Cerebellar cortex (tissue), 1 donor: ENCODE measurements around the gene SNCAIP.

Source experiments
- DNase-seq: peaks from one replicate; pipeline ENCODE4 v3.0.0-alpha.2; 2015; ENCODE audit warnings: low spot score

The SNCAIP gene

DNA sequence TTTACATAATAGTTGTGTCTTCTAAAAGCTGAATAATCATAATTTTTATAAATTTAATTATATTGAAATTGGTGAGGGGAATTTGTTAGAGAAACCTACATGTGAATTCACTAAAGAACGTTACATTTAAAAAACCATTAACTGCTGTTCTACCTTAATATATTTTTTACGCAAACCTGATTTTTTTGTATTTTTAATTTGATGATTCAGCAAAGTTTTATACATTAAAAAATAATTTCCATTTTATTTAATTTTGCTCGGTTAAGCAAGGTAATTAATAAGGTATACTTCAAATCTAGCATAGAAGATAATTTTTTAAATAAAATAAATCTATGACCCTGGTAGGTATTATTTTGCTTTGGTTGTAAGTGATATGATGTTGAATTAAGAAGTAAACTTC, 114.3 kb downstream of the SNCAIP start:
- no peak for DNase-seq

DNA sequence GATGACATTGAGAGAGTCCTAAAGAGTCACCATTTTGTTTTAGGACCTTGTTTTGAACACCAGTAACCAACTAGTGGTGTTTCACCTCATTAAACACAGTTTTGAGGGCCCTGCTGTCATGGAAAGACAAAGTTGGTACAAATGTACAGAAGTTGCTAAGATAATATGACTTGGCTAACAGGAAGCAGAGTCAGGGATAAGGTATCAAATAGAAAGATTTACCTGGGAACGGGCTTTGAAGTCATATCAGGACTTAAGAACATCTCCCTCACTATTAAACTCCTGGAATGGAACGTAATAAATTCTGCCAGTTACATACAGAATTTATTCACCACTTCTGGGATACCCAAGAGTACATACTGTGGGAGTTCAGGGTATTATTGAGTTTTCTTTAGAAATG, 115.6 kb downstream of the SNCAIP start:
- no peak for DNase-seq

DNA sequence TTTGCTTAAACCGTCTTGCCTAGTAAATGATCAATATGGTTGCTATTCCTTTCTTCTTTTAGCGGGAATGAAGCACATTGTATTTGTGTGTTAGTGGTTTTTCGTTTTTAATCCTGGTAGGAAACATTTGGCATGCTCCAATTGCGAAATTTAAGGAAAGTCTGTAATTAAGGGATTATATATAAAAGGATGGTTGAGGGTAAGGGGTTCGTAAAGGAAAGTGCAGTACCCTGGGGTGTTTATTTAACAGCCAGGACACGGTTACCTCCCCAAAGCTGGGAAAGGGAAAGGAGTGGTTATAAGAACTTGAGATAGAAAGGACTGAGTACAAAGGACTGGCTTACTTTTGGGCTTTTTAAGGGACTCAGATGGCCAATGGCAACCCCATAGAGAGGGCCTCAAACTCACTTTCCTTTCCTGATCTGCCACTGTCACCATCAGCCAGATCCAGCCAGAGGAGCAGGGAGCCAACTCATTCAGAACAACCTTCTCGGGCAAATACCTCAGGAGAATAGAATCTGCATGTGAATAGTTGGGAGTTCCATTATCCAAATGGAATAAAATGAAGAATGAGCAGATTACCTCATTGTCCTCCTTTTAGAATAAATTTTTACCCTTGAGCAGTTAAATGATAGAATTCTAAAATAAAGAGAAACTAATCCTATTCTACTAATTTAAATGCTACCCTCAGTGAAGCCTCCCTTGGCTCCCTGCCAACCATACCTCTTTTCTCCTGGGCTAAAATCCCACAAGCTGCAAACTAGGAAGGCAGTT, 117.7 kb downstream of the SNCAIP start:
- no peak for DNase-seq

DNA sequence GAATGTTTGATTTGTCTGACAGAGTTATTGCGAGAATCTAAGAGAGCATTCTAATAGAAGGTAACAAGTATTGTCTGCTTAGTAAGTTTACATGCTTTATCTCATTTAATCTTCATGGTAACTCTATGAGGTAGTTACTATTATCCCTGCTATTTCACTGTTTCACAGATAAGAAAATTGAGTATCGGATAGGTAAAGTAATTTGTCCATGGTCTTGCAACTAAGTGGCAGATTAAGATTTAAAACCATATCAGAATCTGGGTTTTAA, 118.2 kb downstream of the SNCAIP start:
- no peak for DNase-seq

DNA sequence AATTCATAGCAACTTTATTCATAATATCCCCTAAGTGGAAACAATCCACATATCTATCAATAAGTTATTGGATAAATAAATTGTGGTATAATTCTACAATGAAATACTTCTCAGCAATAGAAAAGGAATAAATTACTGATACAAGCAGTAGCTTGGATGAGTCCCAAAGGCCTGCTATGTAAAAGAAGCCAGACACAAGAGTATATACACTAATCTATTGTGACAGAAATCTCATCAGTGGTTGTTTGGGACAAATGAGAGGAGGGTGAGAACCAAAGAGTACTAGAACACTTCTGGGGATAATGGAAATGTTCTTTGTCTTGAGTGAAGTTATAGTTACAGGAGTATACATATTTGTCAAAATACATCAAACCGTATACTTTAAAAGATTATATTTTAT, 119.3 kb downstream of the SNCAIP start:
- no peak for DNase-seq

DNA sequence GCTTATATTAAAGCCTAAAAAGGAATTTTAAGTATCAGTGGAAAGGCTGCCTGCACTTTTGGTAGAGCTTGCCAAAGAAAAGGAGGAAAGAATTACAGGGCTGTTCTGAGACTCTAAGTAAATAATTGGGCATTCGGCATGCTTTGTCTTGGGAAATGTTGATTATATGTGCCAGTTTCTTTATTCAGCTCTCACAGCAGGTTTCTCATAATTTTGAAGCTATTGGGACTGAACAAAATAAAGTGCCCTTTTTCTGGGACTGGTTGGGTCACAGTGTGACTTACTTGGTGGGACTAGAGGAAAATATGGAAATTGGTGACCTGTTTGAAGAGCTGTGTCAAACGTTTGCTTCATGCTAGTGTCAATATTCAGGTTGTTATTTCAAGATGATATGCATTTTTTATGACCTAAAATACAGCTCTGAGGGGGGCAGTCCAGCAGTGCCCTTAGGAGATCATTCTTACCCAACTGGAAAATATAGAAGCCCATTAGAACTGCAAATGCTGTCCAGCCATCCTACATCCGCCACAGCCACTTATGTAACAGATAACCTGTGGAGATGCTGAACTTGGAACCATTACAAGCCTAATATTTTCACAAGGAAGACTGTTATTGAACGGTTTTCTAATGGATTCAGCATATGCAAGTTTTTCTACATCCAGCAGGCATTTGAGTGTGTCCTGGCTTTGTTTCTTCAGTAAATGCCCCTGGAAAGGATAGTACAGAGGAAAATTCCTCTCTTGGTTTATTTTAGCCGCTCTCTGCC, 122.4 kb downstream of the SNCAIP start:
- DNase-seq = peak; percentile 46

DNA sequence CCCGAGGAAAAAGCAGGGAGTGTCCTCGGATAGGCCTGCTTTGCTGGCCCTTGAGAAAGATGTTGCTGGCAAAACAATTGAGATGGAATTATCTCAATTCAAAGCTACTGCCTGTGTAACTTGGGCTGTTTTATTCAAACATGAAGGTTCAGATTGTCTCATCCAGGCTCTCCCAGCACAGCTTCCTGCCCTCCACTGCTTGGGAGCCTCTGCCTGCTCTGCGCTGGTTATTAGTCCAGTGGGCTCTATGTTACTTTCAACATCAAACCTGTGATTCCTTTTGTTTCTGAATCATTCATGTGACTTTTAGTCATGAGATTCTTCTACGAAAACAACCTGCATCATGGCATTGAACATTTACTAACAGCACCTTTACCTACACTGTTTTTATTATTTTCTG, 123.2 kb downstream of the SNCAIP start:
- peak; percentile 29 for DNase-seq

DNA sequence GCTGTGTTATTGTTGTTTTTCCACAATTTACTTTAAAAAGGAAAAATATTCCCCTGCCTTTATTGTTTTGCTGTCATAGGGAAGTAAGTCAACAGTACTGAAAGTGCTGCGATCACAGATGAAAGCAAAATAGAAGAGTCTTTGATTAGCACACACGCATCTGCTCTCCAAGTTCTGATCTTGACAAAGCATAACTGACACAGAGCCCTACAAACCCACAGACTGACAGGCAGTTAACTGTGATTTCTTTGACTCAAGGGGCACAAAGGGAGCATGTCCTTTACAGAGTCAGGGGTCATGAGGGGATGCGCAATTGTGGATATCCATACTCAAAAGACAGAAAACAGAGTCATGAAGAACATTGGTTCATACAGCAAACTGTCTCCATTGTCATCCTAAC, 123.7 kb downstream of the SNCAIP start:
- no peak for DNase-seq

DNA sequence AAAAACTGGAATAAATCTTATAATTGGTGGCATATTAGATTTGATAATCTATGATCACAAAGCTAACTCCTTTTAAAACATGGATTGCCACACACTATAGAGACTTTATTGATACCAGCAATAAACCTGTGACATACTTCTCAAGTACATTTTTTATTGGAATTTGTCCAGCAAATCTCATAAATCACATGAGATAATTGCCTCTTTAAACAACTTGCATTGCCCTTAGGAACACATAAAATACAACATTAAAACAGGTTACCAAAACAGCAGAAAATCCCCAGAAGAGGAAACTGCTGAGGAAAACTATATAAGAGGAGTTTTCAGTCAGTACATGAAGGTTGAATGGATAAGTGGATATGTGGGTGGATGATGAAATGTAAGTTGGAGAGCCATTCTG, 124.6 kb downstream of the SNCAIP start:
- no peak for DNase-seq

DNA sequence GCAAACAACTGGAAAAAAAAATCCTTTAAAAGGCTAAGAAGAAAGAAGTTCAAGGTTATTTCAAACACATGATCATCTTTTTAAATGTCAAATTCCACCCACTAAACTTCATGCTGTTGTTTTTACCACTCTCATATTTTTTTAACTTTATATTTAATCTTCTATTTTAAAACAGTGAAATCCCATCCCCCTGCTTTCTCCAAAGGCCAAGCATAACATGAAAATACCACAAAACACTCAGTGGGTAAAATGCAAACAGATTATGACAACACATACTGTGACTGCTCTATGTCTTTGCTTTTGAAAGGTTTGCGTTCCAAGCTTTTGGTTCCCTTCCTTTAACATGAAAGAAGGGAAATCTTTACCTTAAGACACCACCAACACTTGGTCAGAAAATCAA, 127.6 kb downstream of the SNCAIP start:
- no peak for DNase-seq

DNA sequence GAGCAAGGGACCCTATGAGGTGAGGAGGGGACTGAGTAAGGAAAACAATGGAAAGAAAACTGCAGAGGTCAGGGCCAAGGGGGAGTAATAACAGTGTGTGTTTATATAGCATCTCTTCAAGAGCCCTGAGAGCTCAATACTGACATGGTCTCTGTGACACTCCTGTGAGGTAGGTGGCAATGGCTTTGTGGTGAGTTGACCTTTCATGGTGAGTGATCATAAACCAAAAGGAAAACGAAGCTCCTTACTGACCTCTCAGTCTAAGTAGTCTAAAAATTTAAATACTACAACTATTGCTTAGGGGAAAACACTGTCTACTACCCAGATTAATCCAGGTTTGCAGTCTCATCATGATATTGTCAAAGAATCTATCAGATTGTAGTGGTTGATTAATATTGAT, 130.9 kb downstream of the SNCAIP start:
- DNase-seq = no peak

DNA sequence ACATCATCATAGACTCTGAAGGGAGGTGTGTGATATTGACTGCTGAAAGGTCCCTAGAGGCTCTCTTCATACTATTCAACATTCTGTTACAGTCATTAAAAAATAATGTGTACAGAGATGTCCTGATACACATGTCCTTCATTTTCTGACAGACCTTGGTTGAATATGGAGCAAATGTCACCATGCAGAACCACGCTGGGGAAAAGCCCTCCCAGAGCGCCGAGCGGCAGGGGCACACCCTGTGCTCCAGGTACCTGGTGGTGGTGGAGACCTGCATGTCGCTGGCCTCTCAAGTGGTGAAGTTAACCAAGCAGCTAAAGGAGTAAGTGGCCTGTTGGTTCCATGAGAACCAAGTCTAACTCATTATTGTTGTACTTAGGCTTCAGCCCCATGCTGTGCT, 132.4 kb downstream of the SNCAIP start:
- no peak for DNase-seq

DNA sequence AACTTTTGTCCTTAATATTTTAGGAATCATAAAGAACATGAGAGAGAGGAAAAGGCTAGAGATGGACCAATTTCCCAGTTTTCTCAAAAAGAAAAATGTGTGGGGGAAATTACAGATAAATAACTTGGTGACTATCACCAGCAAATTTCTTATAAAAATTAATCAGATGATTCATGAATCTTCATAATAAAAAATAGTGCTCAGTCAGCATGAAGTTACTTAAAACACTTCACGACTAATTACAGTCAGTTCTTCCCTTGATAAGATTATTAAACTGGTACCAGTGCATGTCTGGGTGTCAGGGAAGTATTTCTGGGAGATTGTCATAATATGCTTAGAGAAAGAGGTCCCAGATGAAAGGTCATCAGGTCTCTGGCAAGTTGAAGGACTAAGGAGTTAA, 133.0 kb downstream of the SNCAIP start:
- DNase-seq = no peak

DNA sequence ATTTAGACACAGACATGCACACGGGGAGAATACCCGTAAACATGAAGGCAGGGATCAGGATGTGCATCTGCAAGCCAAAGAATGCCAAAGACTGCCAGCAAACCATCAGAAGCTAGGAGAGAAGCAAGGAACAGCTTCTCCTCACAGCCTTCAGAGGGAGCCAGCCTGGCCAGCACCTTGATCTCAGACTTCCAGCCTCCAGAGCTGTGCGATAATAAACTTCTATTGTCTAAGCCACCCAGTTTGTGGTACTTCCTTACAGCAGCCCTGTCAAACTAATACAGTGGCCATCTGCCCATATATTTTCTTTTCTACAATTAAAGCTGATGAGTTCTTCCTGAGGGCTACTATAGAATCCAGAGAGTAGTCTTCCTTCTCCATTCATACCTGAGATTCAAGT, 135.0 kb downstream of the SNCAIP start:
- no peak for DNase-seq

DNA sequence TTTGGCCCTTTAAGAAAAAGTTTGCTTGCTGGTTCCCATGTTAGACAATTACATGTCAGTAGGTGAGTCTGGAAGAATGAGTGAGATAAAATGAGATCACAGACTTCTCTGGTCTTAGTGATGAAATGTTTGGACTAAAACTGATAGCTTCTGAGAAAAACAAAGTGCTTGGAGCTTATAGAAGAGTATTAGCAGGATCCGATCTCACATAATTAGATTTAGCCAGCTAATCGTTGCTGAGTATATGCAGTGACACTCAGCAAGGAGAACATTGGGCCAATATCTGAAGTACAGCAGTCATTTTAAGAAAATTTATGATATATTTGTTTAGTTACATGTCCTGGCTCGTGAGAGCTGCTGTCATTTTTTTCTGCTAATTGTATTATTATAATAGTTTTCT, 135.8 kb downstream of the SNCAIP start:
- no peak for DNase-seq

DNA sequence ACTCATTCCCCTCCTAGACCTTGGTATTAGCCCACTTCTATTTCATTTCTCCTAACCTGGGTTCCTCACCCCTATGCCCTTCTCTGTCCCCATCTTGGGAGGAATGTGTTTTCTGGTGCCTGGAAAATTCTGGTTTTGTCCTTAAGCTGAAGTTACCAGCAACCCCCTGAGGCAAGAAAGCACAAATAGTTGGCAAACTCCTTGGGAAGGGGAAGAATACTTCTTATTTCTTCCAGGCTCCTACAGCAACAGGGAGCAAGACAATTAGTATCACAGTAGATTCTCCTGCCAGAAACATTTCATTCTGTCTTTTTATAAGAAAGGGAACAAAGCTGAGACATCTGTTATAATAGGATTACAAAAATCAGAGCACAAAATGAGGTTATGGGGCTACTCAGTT, 142.5 kb downstream of the SNCAIP start:
- peak; percentile 12 for DNase-seq

DNA sequence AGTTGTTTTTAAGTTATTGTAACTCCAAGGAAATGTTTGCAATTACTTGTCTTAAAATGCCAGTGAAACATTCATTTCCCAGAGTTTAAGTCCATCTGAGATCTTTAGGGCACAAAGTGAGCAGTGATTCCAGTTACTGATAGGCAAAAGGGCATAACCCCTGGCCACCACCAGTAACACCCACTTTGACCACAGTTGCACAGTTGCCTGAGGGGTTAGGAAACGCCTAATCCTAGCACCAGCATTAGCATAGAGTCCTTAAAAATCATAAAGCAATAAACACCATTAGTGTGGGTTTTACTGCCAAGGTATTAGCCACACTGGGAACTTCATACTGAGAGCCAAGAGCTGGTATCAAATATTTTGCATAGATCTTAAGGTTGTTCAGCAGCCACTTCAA, 143.9 kb downstream of the SNCAIP start:
- DNase-seq = no peak

DNA sequence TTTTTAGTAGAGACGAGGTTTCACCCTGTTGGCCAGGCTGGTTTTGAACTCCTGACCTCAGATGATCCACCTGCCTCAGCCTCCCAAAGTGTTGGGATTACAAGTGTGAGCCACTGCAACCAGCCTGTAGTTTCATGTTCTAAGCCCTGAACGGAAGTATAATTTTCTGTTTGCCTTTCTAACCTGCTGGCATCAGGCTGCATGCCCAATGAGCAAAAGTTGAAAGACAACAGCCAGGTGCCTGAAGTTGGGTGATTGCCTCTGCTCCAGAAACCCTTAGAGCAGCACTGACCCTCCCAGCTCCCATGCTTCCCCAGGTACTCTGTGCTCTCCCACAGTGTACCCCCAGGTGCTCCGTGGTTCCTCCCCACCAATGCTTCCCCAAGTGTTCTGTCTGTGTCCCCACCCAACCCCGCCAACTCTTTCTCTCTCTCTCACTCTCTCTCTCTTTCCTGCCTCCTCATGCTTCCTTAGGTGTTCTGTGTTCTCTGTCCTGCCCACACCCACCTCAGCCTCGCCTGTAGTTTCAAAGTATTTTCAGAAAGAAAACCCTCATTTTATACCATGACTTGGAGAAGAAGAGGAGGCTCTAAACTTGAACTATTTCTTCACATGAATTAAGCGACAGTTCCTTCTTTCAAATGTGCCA, 145.3 kb downstream of the SNCAIP start:
- DNase-seq = no peak

DNA sequence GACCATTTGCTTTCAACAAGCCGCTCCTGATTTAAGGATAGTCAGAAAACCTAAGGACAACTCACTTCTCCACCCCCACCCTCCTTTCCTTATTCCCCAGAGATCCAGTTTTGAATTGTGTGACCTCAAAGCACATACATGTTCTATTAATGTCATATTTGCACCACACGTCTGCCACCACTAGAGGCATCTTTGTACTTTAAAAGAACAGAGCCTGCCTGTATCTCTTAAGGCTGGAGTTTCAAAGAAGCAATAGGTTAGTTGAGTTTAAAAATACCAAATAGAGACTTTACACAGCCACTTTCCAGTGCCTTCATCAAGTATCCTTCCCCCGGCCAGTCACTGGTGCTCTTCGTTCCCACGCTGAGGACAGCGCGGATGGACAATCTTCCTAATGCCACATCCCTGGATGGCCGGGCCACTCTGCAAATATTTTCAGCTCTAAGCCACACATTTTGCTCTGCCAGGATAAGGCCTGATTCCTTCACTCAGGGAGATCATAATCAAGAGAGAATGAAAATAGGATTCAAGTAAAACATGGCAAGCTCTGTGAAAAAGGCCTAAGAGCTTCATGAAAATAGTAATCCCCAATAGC, 146.3 kb downstream of the SNCAIP start:
- no peak for DNase-seq

DNA sequence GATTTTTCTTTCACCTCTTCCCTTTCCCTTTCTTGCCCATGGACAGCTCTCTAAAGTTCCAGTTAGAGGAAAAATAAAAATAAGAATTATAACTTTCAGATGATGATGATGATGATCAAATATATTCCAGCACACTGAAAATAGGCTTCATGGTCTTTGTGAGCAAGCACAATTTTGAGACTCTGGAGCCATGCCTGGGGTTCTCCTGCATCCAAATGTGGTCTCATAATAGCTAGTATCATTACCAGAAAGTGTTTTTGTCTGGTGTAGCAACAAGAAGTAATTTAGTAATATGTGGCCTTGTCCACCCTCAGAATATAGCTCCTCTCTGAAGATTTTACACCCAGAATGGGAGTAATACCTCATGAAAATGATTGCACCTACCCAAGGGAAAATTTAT, 150.4 kb downstream of the SNCAIP start:
- DNase-seq = no peak

DNA sequence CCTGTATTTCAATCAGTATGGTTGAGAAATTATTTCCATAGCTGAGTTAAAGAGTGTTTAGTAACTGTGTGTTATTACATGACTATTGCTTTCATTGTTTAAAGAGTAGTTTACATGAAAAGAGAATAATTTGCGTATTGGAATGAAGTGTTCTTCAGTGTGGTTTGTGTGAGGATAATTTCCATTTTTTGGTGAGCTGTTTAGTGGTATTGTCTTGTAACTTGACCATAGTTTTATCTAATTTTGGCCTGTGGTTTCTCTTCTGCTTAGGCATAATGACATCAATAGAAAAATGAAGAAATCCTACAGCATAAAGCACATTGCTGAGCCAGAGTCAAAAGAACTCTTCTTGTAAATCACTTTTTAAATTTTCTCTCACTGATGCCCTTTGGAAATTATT, 151.2 kb downstream of the SNCAIP start:
- DNase-seq = no peak

DNA sequence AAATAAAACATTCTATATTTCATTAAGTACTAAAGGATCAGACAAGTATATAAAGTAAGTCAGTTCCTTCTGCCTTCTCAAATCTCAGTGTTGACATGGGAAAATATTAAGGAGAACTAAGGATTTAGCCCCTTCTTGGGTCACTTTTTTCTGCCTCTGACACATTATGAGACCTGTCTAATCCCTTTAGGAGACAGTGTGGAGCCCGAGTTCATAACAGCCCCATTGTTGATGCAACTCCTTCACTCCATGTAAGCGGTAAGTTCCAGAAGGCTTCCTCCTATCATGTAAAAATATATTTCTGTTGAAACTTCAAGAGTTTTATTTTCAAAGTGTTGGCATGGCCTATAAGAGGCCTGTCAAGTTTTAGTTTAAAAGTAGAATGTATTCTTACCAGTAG, 152.2 kb downstream of the SNCAIP start:
- DNase-seq = no peak

DNA sequence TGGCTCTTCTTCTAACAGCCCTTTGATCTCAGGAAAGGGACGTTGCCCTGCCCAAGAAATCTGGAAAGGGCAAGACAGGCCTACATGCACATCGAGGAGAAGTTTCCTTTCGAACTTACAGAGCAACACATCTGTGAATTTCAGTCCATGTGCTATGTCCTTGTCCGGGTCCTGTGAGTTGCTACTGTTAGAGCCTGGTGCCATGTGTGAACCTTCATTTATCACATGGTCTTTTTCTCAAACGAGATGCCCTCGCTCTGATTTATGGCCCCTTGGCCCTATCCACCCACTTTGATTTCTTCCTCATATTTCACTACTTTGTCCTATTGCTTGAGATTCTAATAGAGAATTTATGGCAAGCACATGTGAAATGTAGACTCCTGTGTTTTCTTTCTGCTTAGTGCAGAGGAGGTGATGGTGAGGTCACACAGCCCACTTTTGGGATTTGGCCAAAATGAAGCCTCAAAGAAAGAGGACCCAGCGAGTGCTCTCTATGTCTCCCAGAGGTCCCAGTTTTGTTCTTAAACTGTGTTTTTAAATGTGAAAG, 153.1 kb downstream of the SNCAIP start:
- no peak for DNase-seq
